SK-N-SH (cell line): ENCODE results near the gene CBFA2T3. TPM values are rescaled to one million over a fixed set of nuclear protein-coding genes. Genes with fewer than 3 reads are reported as not detected.

Experiments
- CTCF ChIA-PET: fragments of 300-600, 350-600 bp; formaldehyde crosslinking; extraction: SDS; loops from one replicate; lab custom pipeline; 2021; lab: Yijun Ruan, JAX
- POLR2A ChIA-PET: fragments of 350-600 bp; sonication (Branson Sonifier 250); formaldehyde crosslinking; extraction: SDS; loops from one replicate; lab custom pipeline; 2020; ENCODE audit warnings: antibody characterized with exemption, inconsistent platforms; lab: Yijun Ruan, JAX
- DNase-seq: peaks from one replicate; pipeline ENCODE4 v3.0.0; 2012
- H2AFZ ChIP-seq: fragments of 200-600 bp; sonication (generic); 2 replicates; pipeline ENCODE4 v1.8.1; 2016; ENCODE audit warnings: antibody characterized with exemption, mild to moderate bottlenecking, low read depth
- H3F3A ChIP-seq: fragments of 200-600 bp; sonication (generic); replicated peaks from 2 replicates; pipeline ENCODE3; 2016; ENCODE audit warnings: antibody characterized with exemption, mild to moderate bottlenecking; ENCODE audit not compliant: insufficient read depth
- H3K27ac ChIP-seq, 2 experiments: fragments of 200-500 bp in 1 of 2; fragments of 200-600 bp in 1 of 2; sonication (Bioruptor generic) in 1 of 2; sonication (generic), shearing (Covaris generic) in 1 of 2; 2 replicates each; pipeline versions ENCODE4 v1.5.1 to v1.6.1; 2014 to 2016; ENCODE audit warnings: low read depth in 2 of 2, inconsistent platforms in 1 of 2, low read length in 1 of 2, mild to moderate bottlenecking in 1 of 2, mixed read lengths in 1 of 2
- H3K27me3 ChIP-seq: fragments of 200-600 bp; sonication (generic), shearing (Covaris generic); 2 replicates; pipeline ENCODE4 v1.6.1; 2016; ENCODE audit warnings: mixed run types; ENCODE audit not compliant: insufficient read depth
- H3K36me3 ChIP-seq, 2 experiments: fragments of 200-500 bp in 1 of 2; fragments of 200-600 bp in 1 of 2; sonication (Bioruptor generic) in 1 of 2; sonication (generic) in 1 of 2; replicated peaks in 1 of 2; 2 replicates each; pipeline versions ENCODE3 to v1.5.1; 2014 to 2016; ENCODE audit warnings: low read length in 1 of 2, mild to moderate bottlenecking in 1 of 2; ENCODE audit not compliant: insufficient read depth in 2 of 2, control insufficient read depth in 1 of 2
- H3K4me1 ChIP-seq, 2 experiments: fragments of 200-500 bp in 1 of 2; fragments of 200-600 bp in 1 of 2; sonication (Bioruptor generic) in 1 of 2; sonication (generic), shearing (Covaris generic) in 1 of 2; 2 replicates each; pipeline versions ENCODE4 v1.5.1 to v1.6.1; 2014 to 2016; ENCODE audit warnings: low read depth in 1 of 2, low read length in 1 of 2, mixed run types in 1 of 2; ENCODE audit not compliant: insufficient read depth in 2 of 2, control insufficient read depth in 1 of 2
- H3K4me2 ChIP-seq: fragments of 200-600 bp; sonication (generic), shearing (Covaris generic); 2 replicates; pipeline ENCODE4 v1.6.1; 2017; ENCODE audit warnings: mixed run types
- H3K4me3 ChIP-seq, 2 experiments: fragments of 200-500 bp in 1 of 2; fragments of 200-600 bp in 1 of 2; sonication (Bioruptor generic) in 1 of 2; sonication (generic), shearing (Covaris generic) in 1 of 2; 2 replicates each; pipeline versions ENCODE4 v1.5.1 to v1.8.1; 2014 to 2016; ENCODE audit warnings: low read depth in 2 of 2, inconsistent platforms in 1 of 2, low read length in 1 of 2, mild to moderate bottlenecking in 1 of 2, mixed read lengths in 1 of 2, moderate library complexity in 1 of 2
- H3K79me2 ChIP-seq: fragments of 200-600 bp; sonication (generic); 2 replicates; pipeline ENCODE4 v1.8.1; 2017; ENCODE audit warnings: mild to moderate bottlenecking; ENCODE audit not compliant: insufficient read depth
- H3K9ac ChIP-seq: fragments of 200-600 bp; sonication (generic); 2 replicates; pipeline ENCODE4 v1.6.1; 2017; ENCODE audit warnings: mixed run types
- H3K9me2 ChIP-seq: fragments of 200-600 bp; sonication (generic); 2 replicates; pipeline ENCODE4 v1.6.1; 2017; ENCODE audit warnings: mixed run types
- H3K9me3 ChIP-seq: fragments of 200-600 bp; sonication (generic); 2 replicates; pipeline ENCODE4 v1.6.1; 2017; ENCODE audit warnings: mixed run types, mild to moderate bottlenecking, moderate library complexity
- H4K20me1 ChIP-seq: fragments of 200-600 bp; sonication (generic); 2 replicates; pipeline ENCODE4 v1.6.1; 2017; ENCODE audit warnings: mild to moderate bottlenecking, mixed run types; ENCODE audit not compliant: insufficient read depth
- CHD2 ChIP-seq: fragments of 150-350 bp; IDR thresholded peaks from 2 replicates; pipeline ENCODE4 v1.6.1; 2018; ENCODE audit warnings: low read length; ENCODE audit not compliant: partially characterized antibody
- ELF1 ChIP-seq: IDR thresholded peaks from 2 replicates; pipeline ENCODE4 v1.4.0; 2012
- EP300 ChIP-seq, 2 experiments: IDR thresholded peaks; 2 replicates each; pipeline versions ENCODE4 v1.4.0 to v1.6.1; 2012; ENCODE audit warnings: borderline replicate concordance in 1 of 2, low read depth in 1 of 2, low read length in 1 of 2
- EZH2phosphoT487 ChIP-seq: fragments of 200-600 bp; sonication (generic); IDR thresholded peaks from 2 replicates; pipeline ENCODE4 v1.6.1; 2017; ENCODE audit warnings: low read depth, mixed run types, mild to moderate bottlenecking, antibody characterized with exemption, moderate library complexity, borderline replicate concordance
- FOXJ3 ChIP-seq: sonication (generic); formaldehyde crosslinking; IDR thresholded peaks from 2 replicates; pipeline ENCODE4 v1.5.1; 2020; ENCODE audit warnings: mild to moderate bottlenecking, missing genetic modification reagents
- FOXM1 ChIP-seq: IDR thresholded peaks from 2 replicates; pipeline ENCODE4 v1.4.0; 2012; ENCODE audit warnings: low read depth, mild to moderate bottlenecking
- MXI1 ChIP-seq: IDR thresholded peaks from 2 replicates; pipeline ENCODE4 v1.6.1; 2012; ENCODE audit warnings: mild to moderate bottlenecking, low read depth, low read length, improper control_type of control experiment
- NFIC ChIP-seq: IDR thresholded peaks from 2 replicates; pipeline ENCODE4 v1.4.0; 2012; ENCODE audit warnings: borderline replicate concordance
- NRF1 ChIP-seq: IDR thresholded peaks from 2 replicates; pipeline ENCODE4 v1.6.1; 2012; ENCODE audit warnings: low read depth, mild to moderate bottlenecking, low read length
- PBX3 ChIP-seq: IDR thresholded peaks from 2 replicates; pipeline ENCODE4; 2012
- USF2 ChIP-seq: fragments of 150-350 bp; IDR thresholded peaks from 2 replicates; pipeline ENCODE4 v1.6.1; 2017; ENCODE audit warnings: antibody characterized with exemption, low read length, low read depth, borderline replicate concordance
- WGBS: methylation state at CpG from one replicate; pipeline ENCODE4 v1.1.6; 2017; ENCODE audit warnings: low lambda C conversion rate; 5-methylcytosine and 5-hydroxymethylcytosine counted together
- polyA plus RNA-seq, 3 experiments: library from polyadenylated mRNA; depleted of rRNA; stranded (reverse); fragments of >200 nt; gene quantifications; 2 replicates each; pipeline ENCODE4 v1.2.3, GENCODE V29; 2012

CBFA2T3 gene
- polyA plus RNA-seq, 1 of the 3 experiments (the other 2 are of a cell fraction) = not detected

DNA sequence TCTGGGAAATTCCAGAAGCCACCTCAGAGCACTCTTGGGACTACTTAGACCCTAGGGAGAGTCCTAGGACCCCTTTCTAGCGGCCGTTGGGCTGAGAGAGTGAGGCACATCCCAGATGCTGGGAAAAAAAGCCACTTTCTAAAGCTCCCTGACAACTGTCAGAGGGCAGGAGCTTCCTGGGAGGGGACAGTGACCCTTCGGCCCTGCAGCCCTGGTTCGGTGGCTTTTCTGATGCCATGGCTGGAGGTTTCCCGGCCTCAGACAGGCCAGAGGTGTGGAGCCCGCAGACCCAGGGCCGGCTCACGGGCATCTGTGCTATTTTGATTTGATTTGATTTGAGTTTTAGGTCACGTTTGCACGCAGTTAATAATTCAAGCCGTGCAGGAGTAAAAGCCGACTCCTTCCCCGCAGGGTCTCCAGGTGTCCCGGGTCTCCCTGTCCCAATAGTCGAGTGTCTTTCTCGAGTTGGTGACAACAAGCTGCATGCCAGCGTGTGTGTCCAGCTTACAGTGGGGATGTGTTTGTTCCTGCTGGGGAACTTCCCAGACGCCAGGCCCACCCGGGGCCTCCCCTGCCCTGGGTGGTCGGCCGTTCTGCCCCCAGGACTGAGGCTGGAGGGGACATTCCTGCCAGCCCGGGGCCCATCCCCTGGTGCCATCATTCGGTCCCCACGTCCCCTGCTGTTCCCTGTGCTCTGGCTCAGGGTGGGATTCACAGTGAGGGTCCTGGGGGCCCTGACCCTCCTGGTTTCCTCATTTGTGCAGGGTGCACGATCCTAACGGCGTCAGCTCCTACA lies 1.0 kb upstream of the CBFA2T3 start:
- H3K4me1 ChIP-seq = no peaks in the 10 kb centered on the region
- H3K4me3 ChIP-seq = no peak overlapping the region
- H3K4me2 ChIP-seq = no peak overlapping the region
- H3K27me3 ChIP-seq = peaks cover 21% of the 10 kb centered on the region; the same call in 1 of the 2 replicates
- no peak for TF ChIP-seq ELF1
- TF ChIP-seq EZH2phosphoT487 = no peak
- no peak for TF ChIP-seq NFIC
- TF ChIP-seq FOXM1 = no peak
- TF ChIP-seq PBX3 = no peak
- no peak for TF ChIP-seq NRF1
- TF ChIP-seq MXI1 = no peak
- H3K9ac ChIP-seq = no peak overlapping the region
- ChIA-PET CTCF (interaction anchor here (1.1 kb wide), 1 partner anchor 189 kb away, joined by 4 read pairs; no protein-coding TSS in a partner anchor), POLR2A (no interaction called here)
- 46% methylated on average over 8 of the region's 27 CpGs for WGBS
- H3K9me2 ChIP-seq = no peaks in the 10 kb centered on the region
- H3K9me3 ChIP-seq = no peaks in the 10 kb centered on the region
- H4K20me1 ChIP-seq = no peaks in the 10 kb centered on the region
- H2AFZ ChIP-seq = no peak overlapping the region
- H3K27ac ChIP-seq = no peak overlapping the region
- no peaks in the 10 kb centered on the region for H3F3A ChIP-seq
- DNase-seq = no peak
- H3K36me3 ChIP-seq = no peaks in the 10 kb centered on the region
- no peaks in the 10 kb centered on the region for H3K79me2 ChIP-seq

DNA sequence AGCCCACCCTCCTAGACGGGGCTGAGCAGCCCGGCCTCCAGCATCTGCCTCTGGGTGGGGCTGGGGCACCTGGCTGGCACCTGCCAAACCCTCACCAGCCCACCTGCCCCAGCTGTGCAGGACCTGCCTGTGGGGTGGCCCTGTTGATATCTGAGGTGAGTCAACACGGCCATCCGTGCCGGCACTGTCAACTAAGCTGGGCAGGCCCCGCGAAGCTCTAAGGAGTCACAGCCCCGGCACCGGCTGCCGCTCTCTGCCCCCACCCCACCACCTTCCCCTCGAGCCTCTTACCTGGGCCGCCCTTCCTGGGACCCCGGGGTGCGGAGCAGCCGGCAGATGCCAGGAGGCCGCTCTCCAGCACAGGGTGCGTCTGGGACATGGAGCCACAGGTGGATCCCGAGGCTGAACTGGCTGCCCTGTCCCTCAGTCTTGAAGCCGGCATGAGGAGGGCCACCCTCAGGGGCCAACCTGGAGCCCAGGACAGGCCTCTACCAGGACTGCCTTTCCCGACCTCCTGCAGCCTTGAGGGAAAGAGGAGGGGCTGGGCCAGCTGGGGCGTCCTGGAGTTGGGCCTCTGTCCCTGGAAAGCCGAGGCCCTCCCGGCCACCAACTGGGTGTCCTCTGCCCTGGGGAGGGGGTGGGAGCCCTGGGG lies 515 bp downstream of the CBFA2T3 start:
- whole genome bisulfite sequencing = no CpG with 5 or more reads among the region's 23 CpGs
- CTCF ChIA-PET = interaction anchor here (1.0 kb wide), 1 partner anchor 28 kb away, joined by 3 read pairs; no protein-coding TSS in a partner anchor
- no peak for TF ChIP-seq FOXJ3 (CRISPR knock-in tag)
- no peak for TF ChIP-seq USF2
- no peak for TF ChIP-seq EP300 (IDR thresholded peaks at IDR 0.05; ENCODE audit: borderline replicate concordance in 1 of 2, low read depth in 1 of 2, low read length in 1 of 2)
- no peak for TF ChIP-seq CHD2
- TF ChIP-seq, all 33 proteins: peak for 0

More for the DNA sequence above, 515 bp downstream of the CBFA2T3 start:
- Histone ChIP-seq H3K4me3 (no peak overlapping the region), H3K9ac (no peak overlapping the region), H3K9me2 (no peaks in the 10 kb centered on the region), H3K36me3 (no peaks in the 10 kb centered on the region), H3F3A (no peaks in the 10 kb centered on the region), H3K79me2 (no peaks in the 10 kb centered on the region), H4K20me1 (no peaks in the 10 kb centered on the region), H3K9me3 (no peaks in the 10 kb centered on the region), H3K4me2 (no peak overlapping the region), H3K4me1 (no peaks in the 10 kb centered on the region; a peak in 1 of 4 replicates), H3K27ac (no peak overlapping the region), H2AFZ (no peak overlapping the region), H3K27me3 (peaks cover 18% of the 10 kb centered on the region; the same call in 1 of the 2 replicates)
- DNase-seq = no peak
- POLR2A ChIA-PET = no interaction called here
